T-cell (primary cell): ENCODE measurements around the gene RALB. TPM values are rescaled to one million over a fixed set of nuclear protein-coding genes. Genes with fewer than 3 reads are reported as not detected.

Experiments
- ATAC-seq, 4 experiments: fragments of 200-7000 bp in 3 of 4; fragments of 150-1000 bp in 1 of 4; cut with Tn5 transposase; replicated peaks in 1 of 4; 1 replicate in 3 of 4; 2 replicates in 1 of 4; pipeline ENCODE4 v1.10.0; 2021; ENCODE audit warnings: moderate library complexity in 3 of 4, mild to moderate bottlenecking in 2 of 4, moderate number of reproducible peaks in 1 of 4
- CTCF ChIA-PET, 2 donors: fragments of 300-600 bp; sonication (Branson Sonifier 250); formaldehyde crosslinking; loops; one replicate each; lab custom pipeline; 2022; ENCODE audit warnings: antibody characterized with exemption in 2 of 2; lab: Charles Lee
- POLR2A ChIA-PET, 2 donors: fragments of 300-600 bp; sonication (Branson Sonifier 250); formaldehyde crosslinking; loops; one replicate each; lab custom pipeline; 2022; ENCODE audit warnings: antibody characterized with exemption in 2 of 2; lab: Charles Lee
- DNase-seq, 35 experiments: peaks; one replicate each; pipeline versions ENCODE4 v3.0.0 to v3.0.0-alpha.2; 2013 to 2023
- H3K27ac ChIP-seq: one replicate; pipeline ENCODE4 v1.5.1; 2013; ENCODE audit warnings: low read length
- H3K27me3 ChIP-seq, 2 experiments: replicated peaks in 1 of 2; 1 replicate in 1 of 2; 2 replicates in 1 of 2; pipeline versions ENCODE4 v1.6.1 to v1.7.0; 2013; ENCODE audit warnings: low read length in 1 of 2, mixed read lengths in 1 of 2; ENCODE audit not compliant: control insufficient read depth in 2 of 2, insufficient read depth in 2 of 2; ENCODE audit errors: extremely low read depth in 1 of 2
- H3K36me3 ChIP-seq, 2 donors: 1 replicate in 1 of 2; 2 replicates in 1 of 2; pipeline versions ENCODE4 v1.6.1 to v1.7.0; 2013; ENCODE audit warnings: low read length in 1 of 2; ENCODE audit not compliant: control insufficient read depth in 2 of 2, insufficient read depth in 1 of 2; ENCODE audit errors: extremely low read depth in 1 of 2
- H3K4me1 ChIP-seq, 2 experiments: 1 replicate in 1 of 2; 2 replicates in 1 of 2; pipeline versions ENCODE4 v1.6.1 to v1.7.0; 2013; ENCODE audit warnings: low read length in 2 of 2, mixed read lengths in 1 of 2; ENCODE audit not compliant: insufficient read depth in 2 of 2, control insufficient read depth in 1 of 2; ENCODE audit errors: extremely low read depth in 1 of 2
- H3K4me3 ChIP-seq, 2 donors: 1 replicate in 1 of 2; 2 replicates in 1 of 2; pipeline versions ENCODE4 v1.5.1 to v1.7.0; 2013; ENCODE audit warnings: mild to moderate bottlenecking in 2 of 2, low read length in 1 of 2, moderate library complexity in 1 of 2; ENCODE audit not compliant: control insufficient read depth in 1 of 2; ENCODE audit errors: extremely low read depth in 1 of 2
- H3K9me3 ChIP-seq: 2 replicates; pipeline ENCODE4 v1.7.0; 2013
- H3K27ac Mint-ChIP-seq, 2 donors: one replicate each; pipeline ENCODE4 v1.8.0; 2020 to 2021; ENCODE audit warnings: mild to moderate bottlenecking in 2 of 2, mixed read lengths in 2 of 2
- H3K27me3 Mint-ChIP-seq, 2 donors: one replicate each; pipeline ENCODE4 v1.8.0; 2021 to 2022; ENCODE audit warnings: mixed read lengths in 2 of 2
- H3K36me3 Mint-ChIP-seq: one replicate; pipeline ENCODE4 v1.8.0; 2021; ENCODE audit warnings: mixed read lengths
- H3K4me1 Mint-ChIP-seq, 3 donors: one replicate each; pipeline ENCODE4 v1.8.0; 2020 to 2022; ENCODE audit warnings: mixed read lengths in 3 of 3, mild to moderate bottlenecking in 1 of 3
- H3K4me3 Mint-ChIP-seq, 3 donors: one replicate each; pipeline ENCODE4 v1.8.0; 2020 to 2022; ENCODE audit warnings: mild to moderate bottlenecking in 3 of 3, mixed read lengths in 3 of 3, moderate library complexity in 3 of 3
- H3K9me3 Mint-ChIP-seq, 3 donors: one replicate each; pipeline ENCODE4 v1.8.0; 2020 to 2022; ENCODE audit warnings: mixed read lengths in 3 of 3
- WGBS: methylation state at CpG from one replicate; pipeline ENCODE4 v1.1.5; 2013; ENCODE audit warnings: missing lambda C conversion rate; ENCODE audit not compliant: insufficient coverage; 5-methylcytosine and 5-hydroxymethylcytosine counted together
- total RNA-seq, 35 experiments: library from RNA in 6 of 35; stranded (reverse) in 6 of 35; fragments of 120-200 nt in 1 of 35; gene quantifications; one replicate each; pipeline versions ENCODE4 v1.2.1 to v1.2.4 and lab custom pipeline; 2013 to 2026

RALB gene
- total RNA-seq (10 to 100 TPM; 10.3 to 20.1 (median 12.9) TPM), total RNA-seq (lab: John Stamatoyannopoulos, UW) (9.0 to 28.2 (median 17.8) reads per million in 29 experiments)
- total RNA-seq (2013): 17.0 TPM

- WGBS: under 1% methylated on average over 70 of the region's 71 CpGs
- Mint-ChIP-seq H3K4me1 (peaks cover 44 to 50% (median 45%) of the 10 kb centered on the region in 3 donors), H3K36me3 (peaks cover 7% of the 10 kb centered on the region), H3K4me3 (peak within 1 kb of the TSS; percentile 98 to 100 (median 100)), H3K27ac (peak within 1 kb of the TSS; percentile 96), H3K9me3 (no peaks in the 10 kb centered on the region), H3K27me3 (peaks cover 10% of the 10 kb centered on the region in 2 donors)
- CTCF ChIA-PET: interaction anchor here (0.9 to 2.0 kb wide), 5 partner anchors 20 to 239 kb away, joined by 3 to 12 read pairs (median 7); partner anchors contain the start of genes TMEM185B (in 2 of the 2) and EPB41L5 (in 1 of the 2)
- Histone ChIP-seq H3K9me3 (no peaks in the 10 kb centered on the region), H3K27ac (peak within 1 kb of the TSS; percentile 59), H3K4me1 (peaks cover 6 to 16% of the 10 kb centered on the region in 2 experiments), H3K36me3 (no peaks in the 10 kb centered on the region), H3K27me3 (peaks cover 0 to 7% of the 10 kb centered on the region in 2 experiments), H3K4me3 (peak within 1 kb of the TSS; percentile 82 to 97)
- POLR2A ChIA-PET: interaction anchor here (0.6 to 1.5 kb wide), 5 partner anchors 21 to 267 kb away, joined by 3 to 8 read pairs (median 4); partner anchors contain the start of gene TMEM185B (in 1 of the 2)
- ATAC-seq: peak; percentile 94 to 97 (median 96)
- DNase-seq: peak; percentile 96 to 99 (median 98)
Observed at GRCh38 chr2:120252225-120253020, at the start of gene RALB. Gene RALB, plus strand, starts transcription at chr2:120252852. Its CDS starts 25,813 bp downstream, at chr2:120278665.

GRCh38 chr2:120203251-120204021 is 49.2 kb upstream of the RALB start:
- Histone ChIP-seq H3K27ac (no peak overlapping the region), H3K4me3 (no peak overlapping the region), H3K4me1 (no peaks in the 10 kb centered on the region), H3K27me3 (no peaks in the 10 kb centered on the region), H3K36me3 (no peaks in the 10 kb centered on the region), H3K9me3 (no peaks in the 10 kb centered on the region)
- Mint-ChIP-seq H3K27me3 (no peaks in the 10 kb centered on the region), H3K4me1 (no peaks in the 10 kb centered on the region), H3K9me3 (peaks cover 0 to 5% (median 4%) of the 10 kb centered on the region in 3 donors), H3K4me3 (no peak overlapping the region), H3K36me3 (peaks cover 3% of the 10 kb centered on the region), H3K27ac (no peak overlapping the region)
- 81% methylated on average over 8 of the region's 10 CpGs for WGBS
- ChIA-PET POLR2A (no interaction called here), CTCF (no interaction called here)
- ATAC-seq (no peak), DNase-seq (no peak)

DNA sequence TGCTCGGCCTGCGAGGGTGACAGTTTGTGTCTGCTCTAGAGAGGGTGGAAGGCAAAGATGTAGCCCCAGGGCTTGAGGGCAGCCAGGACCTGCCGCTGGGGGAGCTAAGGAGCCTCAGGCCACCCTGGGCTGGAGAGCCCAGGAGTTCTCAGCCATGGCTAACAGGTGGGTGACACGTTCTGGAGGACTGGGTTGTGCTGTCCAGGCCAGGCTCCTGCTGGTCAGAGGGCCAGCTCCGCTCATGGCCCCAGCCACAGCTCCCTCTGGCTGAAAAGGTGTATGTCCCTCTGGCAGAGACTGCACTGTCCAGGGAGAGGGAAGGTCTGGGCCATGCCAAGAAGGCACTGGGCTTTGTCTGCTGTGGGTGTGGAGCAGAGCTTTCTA is 48.6 kb upstream of the RALB start:
- Histone ChIP-seq H3K36me3 (no peaks in the 10 kb centered on the region), H3K27ac (no peak overlapping the region), H3K9me3 (no peaks in the 10 kb centered on the region), H3K4me1 (no peaks in the 10 kb centered on the region), H3K4me3 (no peak overlapping the region), H3K27me3 (no peaks in the 10 kb centered on the region)
- no peak overlapping the region for H3K4me3 Mint-ChIP-seq
- no peak for ATAC-seq
- H3K27ac Mint-ChIP-seq: no peak overlapping the region
- POLR2A ChIA-PET: no interaction called here
- CTCF ChIA-PET: no interaction called here
- 89% methylated on average over 5 of the region's 5 CpGs for WGBS
- H3K36me3 Mint-ChIP-seq: peaks cover under 1% of the 10 kb centered on the region
- no peaks in the 10 kb centered on the region for H3K27me3 Mint-ChIP-seq
- peaks cover 0 to under 1% (median 0%) of the 10 kb centered on the region in 3 donors for H3K4me1 Mint-ChIP-seq
- peaks cover 0 to under 1% (median 0%) of the 10 kb centered on the region in 3 donors for H3K9me3 Mint-ChIP-seq
- DNase-seq: no peak

- POLR2A ChIA-PET: no interaction called here
- Histone ChIP-seq H3K4me1 (peaks cover 0 to 3% of the 10 kb centered on the region in 2 experiments), H3K4me3 (no peak overlapping the region), H3K27me3 (no peaks in the 10 kb centered on the region), H3K9me3 (no peaks in the 10 kb centered on the region), H3K36me3 (no peaks in the 10 kb centered on the region), H3K27ac (no peak overlapping the region)
- CTCF ChIA-PET: no interaction called here
- Mint-ChIP-seq H3K9me3 (no peaks in the 10 kb centered on the region), H3K4me3 (no peak overlapping the region), H3K4me1 (peaks cover 0 to 5% (median 3%) of the 10 kb centered on the region in 3 donors), H3K36me3 (no peaks in the 10 kb centered on the region), H3K27ac (no peak overlapping the region), H3K27me3 (no peaks in the 10 kb centered on the region)
- DNase-seq (no peak), ATAC-seq (no peak)
- WGBS: 64% methylated on average over 3 of the region's 3 CpGs
Observed at GRCh38 chr2:120204417-120204816, 48.2 kb upstream of the RALB start.

GRCh38 chr2:120204945-120205670 is 47.5 kb upstream of the RALB start:
- DNase-seq (no peak), ATAC-seq (no peak)
- ChIA-PET CTCF (no interaction called here), POLR2A (no interaction called here)
- Mint-ChIP-seq H3K36me3 (no peaks in the 10 kb centered on the region), H3K9me3 (no peaks in the 10 kb centered on the region), H3K27ac (no peak overlapping the region), H3K4me1 (peaks cover 0 to 6% (median 4%) of the 10 kb centered on the region in 3 donors), H3K4me3 (no peak overlapping the region), H3K27me3 (no peaks in the 10 kb centered on the region)
- WGBS: 96% methylated on average over 3 of the region's 12 CpGs
- no peaks in the 10 kb centered on the region for H3K9me3 ChIP-seq
- no peaks in the 10 kb centered on the region for H3K27me3 ChIP-seq
- H3K27ac ChIP-seq: no peak overlapping the region
- no peaks in the 10 kb centered on the region for H3K36me3 ChIP-seq
- H3K4me3 ChIP-seq: no peak overlapping the region
- H3K4me1 ChIP-seq: peaks cover 0 to 10% of the 10 kb centered on the region in 2 experiments
